ENCODE measurements around the gene KRT23. TPM values are rescaled to one million over a fixed set of nuclear protein-coding genes. Genes with fewer than 3 reads are reported as not detected.

Gene KRT23
- total and polyA plus RNA-seq, 2 of the 4 experiments (the other 2 are of a cell fraction): 0.36 to 0.39 TPM

DNA sequence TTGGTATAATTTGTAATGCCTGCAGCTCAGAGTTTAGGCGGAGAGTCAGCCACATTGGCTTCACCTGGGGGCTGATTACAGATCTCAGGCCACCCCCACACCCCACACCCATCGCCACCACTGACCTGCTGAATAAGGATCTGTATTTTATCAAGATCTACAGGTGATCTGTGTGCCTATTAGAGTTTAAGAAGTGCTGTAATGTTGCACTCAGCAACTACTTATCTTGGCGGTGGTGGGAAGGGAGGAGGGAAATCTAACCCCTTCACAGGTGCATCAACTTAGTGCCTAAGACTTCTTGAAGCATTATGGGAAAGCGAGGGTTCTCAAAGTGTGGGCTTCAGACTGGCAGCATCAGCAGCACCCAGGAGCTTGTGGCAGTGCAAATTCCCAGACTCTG is 34.9 kb downstream of the KRT23 start:
- H3K9ac ChIP-seq (ENCODE audit: low read depth, low read length): peak overlapping the region; percentile 3; the same call in 1 of the 2 replicates
- peak overlapping the region; percentile 93 for H2BK5ac ChIP-seq (ENCODE audit: low read depth, low read length, poor library complexity, severe bottlenecking)
- no TSS peak for BruUV-seq (replicated peaks)
- H3K27me3 ChIP-seq (ENCODE audit: control insufficient read depth, insufficient read depth, low read length): no peaks in the 10 kb centered on the region
- peaks cover 15% of the 10 kb centered on the region for H3K4me1 ChIP-seq (ENCODE audit: control insufficient read depth, insufficient read depth, low read length)
- peak; percentile 10 for ATAC-seq (ENCODE audit: low read depth)
- no CpG with 5 or more reads among the region's 4 CpGs for WGBS, 2 experiments (ENCODE audit: extremely low coverage in 2 of 2, insufficient read length in 1 of 2)
- intact Hi-C loops (cut with micrococcal nuclease): no loop called here
- H3K9me1 ChIP-seq (ENCODE audit: insufficient read depth, low read length): peaks cover 16% of the 10 kb centered on the region; the same call in 1 of the 2 replicates
- H3K23ac ChIP-seq (ENCODE audit: low read depth, low read length): peak overlapping the region; percentile 34
- ChIA-PET POLR2A (ENCODE audit: unreplicated experiment) (interaction anchor here (0.6 kb wide), 1 partner anchor 55 kb away, joined by 3 read pairs; no protein-coding TSS in a partner anchor), CTCF (interaction anchor here (1.4 to 1.6 kb wide), 2 partner anchors 17 to 46 kb away, joined by 3 to 6 read pairs; partner anchors contain the start of gene KRT20)
- H3K4ac ChIP-seq (ENCODE audit: low read depth, low read length): peak overlapping the region; percentile 91
- TF ChIP-seq CEBPB (IDR thresholded peaks at IDR 0.05; ENCODE audit: low read depth, low read length) (no peak), MAFK (IDR thresholded peaks at IDR 0.05; ENCODE audit: low read depth, low read length) (no peak)
- H3K4me2 ChIP-seq (ENCODE audit: low read depth, low read length): peak overlapping the region; percentile 47
- peak overlapping the region; percentile 73 for H4K5ac ChIP-seq (ENCODE audit: low read depth, low read length)
- H4K8ac ChIP-seq (ENCODE audit: low read depth in 2 of 2, low read length in 2 of 2): peak overlapping the region; percentile 30 to 90
- H2BK120ac ChIP-seq (ENCODE audit: low read depth, low read length): peak overlapping the region; percentile 89
- H3K18ac ChIP-seq (ENCODE audit: low read depth, low read length): peak overlapping the region; percentile 84
- H2AFZ ChIP-seq (replicated peaks; ENCODE audit: low read length, poor library complexity): peak overlapping the region; percentile 36
- H3K4me3 ChIP-seq (ENCODE audit: insufficient read depth, low read depth, low read length): no peak overlapping the region
- dilution Hi-C loops (cut with HindIII; ENCODE audit: low sequenced_read_pairs, unreplicated experiment): no loop called here
- H3K14ac ChIP-seq (replicated peaks; ENCODE audit: low read depth, low read length): peak overlapping the region; percentile 81
- H2AK9ac ChIP-seq (replicated peaks; ENCODE audit: low read depth, low read length, poor library complexity): peak overlapping the region; percentile 86
- H2AK5ac ChIP-seq (ENCODE audit: low read depth, low read length): peak overlapping the region; percentile 79
- peak overlapping the region; percentile 72; the same call in 1 of the 2 replicates for H3K56ac ChIP-seq (ENCODE audit: extremely low read depth, insufficient read depth, low read length)
- H4K20me1 ChIP-seq (ENCODE audit: insufficient read depth, low read length): no peaks in the 10 kb centered on the region
- in situ Hi-C loops (cut with MboI; ENCODE audit: low sequenced_read_pairs): loop anchor here (5.0 to 10.0 kb wide), 2 partner anchors 45 to 98 kb away; no protein-coding TSS in a partner anchor
- H3K79me1 ChIP-seq (ENCODE audit: low read depth in 1 of 2, low read length in 2 of 2): no peaks in the 10 kb centered on the region
- H4K91ac ChIP-seq (ENCODE audit: insufficient read depth, low read depth, low read length): peak overlapping the region; percentile 71
- peak overlapping the region; percentile 45 for H3K27ac ChIP-seq (ENCODE audit: insufficient read depth, low read length)
- H3K36me3 ChIP-seq (ENCODE audit: control insufficient read depth, insufficient read depth, low read length): no peaks in the 10 kb centered on the region
- H3K9me3 ChIP-seq (ENCODE audit: control insufficient read depth, insufficient read depth, low read length): no peaks in the 10 kb centered on the region
- peak overlapping the region; percentile 65 for H2BK20ac ChIP-seq (ENCODE audit: low read depth, low read length)
- DNase-seq: no peak
- peak overlapping the region; percentile 89 for H2BK15ac ChIP-seq (ENCODE audit: low read depth, low read length)

All from IMR-90 (cell line).